WTC11 (cell line): ENCODE data around the gene INAFM2. TPM values are rescaled to one million over a fixed set of nuclear protein-coding genes. Genes with fewer than 3 reads are reported as not detected.

Experiments
- ATAC-seq: fragments of 200-7000 bp; cut with Tn5 transposase; 2 replicates; pipeline ENCODE4 v1.10.0; 2021; ENCODE audit warnings: mild to moderate bottlenecking, moderate library complexity
- CTCF ChIA-PET: fragments of 300-600 bp; sonication (Branson Sonifier 250); formaldehyde crosslinking; loops from one replicate; lab custom pipeline; 2021; ENCODE audit warnings: antibody characterized with exemption; lab: Charles Lee
- POLR2A ChIA-PET: fragments of 350-600 bp; sonication (Branson Sonifier 250); formaldehyde crosslinking; loops from one replicate; lab custom pipeline; 2021; ENCODE audit warnings: antibody characterized with exemption; lab: Charles Lee
- DNase-seq: peaks from one replicate; pipeline ENCODE4 v3.0.0; 2021; ENCODE audit warnings: low spot score
- H3K27ac Mint-ChIP-seq: 2 replicates; pipeline ENCODE4 v1.8.0; 2021; ENCODE audit warnings: mixed read lengths
- H3K27me3 Mint-ChIP-seq: 2 replicates; pipeline ENCODE4 v1.8.0; 2021; ENCODE audit warnings: low read depth, mild to moderate bottlenecking, moderate library complexity, mixed read lengths
- H3K36me3 Mint-ChIP-seq: 2 replicates; pipeline ENCODE4 v1.8.0; 2021; ENCODE audit warnings: mixed read lengths
- H3K4me1 Mint-ChIP-seq: 2 replicates; pipeline ENCODE4 v1.8.0; 2022; ENCODE audit warnings: mixed read lengths
- H3K4me3 Mint-ChIP-seq: 2 replicates; pipeline ENCODE4 v1.8.0; 2021; ENCODE audit warnings: mild to moderate bottlenecking, moderate library complexity, mixed read lengths
- H3K9me3 Mint-ChIP-seq: 2 replicates; pipeline ENCODE4 v1.8.0; 2021; ENCODE audit warnings: mixed read lengths
- CDX4 ChIP-seq: fragments of 250-450 bp; sonication (Bioruptor Pico); IDR thresholded peaks from 2 replicates; pipeline ENCODE4 v1.9.0; 2021; ENCODE audit warnings: moderate library complexity, mild to moderate bottlenecking, inconsistent platforms, borderline replicate concordance
- CTCF ChIP-seq: fragments of 200-600 bp; IDR thresholded peaks from 2 replicates; pipeline ENCODE4 v1.8.0; 2022; ENCODE audit warnings: antibody characterized with exemption
- FOXP4 ChIP-seq: sonication (generic); formaldehyde crosslinking; IDR thresholded peaks from 2 replicates; pipeline ENCODE4 v1.8.0; 2022; ENCODE audit warnings: mild to moderate bottlenecking, missing genetic modification reagents
- GRHL2 ChIP-seq: fragments of 250-450 bp; sonication (Bioruptor Pico); IDR thresholded peaks from 2 replicates; pipeline ENCODE4 v1.8.0; 2022; ENCODE audit warnings: mild to moderate bottlenecking, moderate library complexity; ENCODE audit not compliant: insufficient replicate concordance, severe bottlenecking
- GTF2I ChIP-seq: fragments of 250-450 bp; sonication (Bioruptor Pico); conservative IDR thresholded peaks from 2 replicates; pipeline ENCODE4 v1.4.0; 2021; ENCODE audit warnings: mild to moderate bottlenecking
- IRF1 ChIP-seq: sonication (generic); formaldehyde crosslinking; IDR thresholded peaks from 2 replicates; pipeline ENCODE4 v1.8.0; 2023; ENCODE audit warnings: missing genetic modification reagents
- KAT7 ChIP-seq: sonication (generic); formaldehyde crosslinking; IDR thresholded peaks from 2 replicates; pipeline ENCODE4 v1.8.1; 2023; ENCODE audit warnings: missing genetic modification reagents, mild to moderate bottlenecking, borderline replicate concordance
- NFATC4 ChIP-seq: fragments of 250-450 bp; sonication (Bioruptor Pico); IDR thresholded peaks from 2 replicates; pipeline ENCODE4 v1.9.0; 2021; ENCODE audit warnings: mild to moderate bottlenecking
- PRRX2 ChIP-seq: fragments of 250-450 bp; sonication (Bioruptor Pico); IDR thresholded peaks from 2 replicates; pipeline ENCODE4 v1.8.0; 2021; ENCODE audit warnings: mild to moderate bottlenecking
- TP53 ChIP-seq: sonication (generic); formaldehyde crosslinking; IDR thresholded peaks from 2 replicates; pipeline ENCODE4 v1.8.1; 2023; ENCODE audit warnings: mild to moderate bottlenecking, missing genetic modification reagents
- ZNF219 ChIP-seq: sonication (generic); formaldehyde crosslinking; IDR thresholded peaks from 2 replicates; pipeline ENCODE4 v1.8.0; 2023; ENCODE audit warnings: missing genetic modification reagents, mild to moderate bottlenecking, borderline replicate concordance
- ZNF281 ChIP-seq: sonication (generic); formaldehyde crosslinking; IDR thresholded peaks from 2 replicates; pipeline ENCODE4 v1.8.0; 2023; ENCODE audit warnings: mild to moderate bottlenecking, missing genetic modification reagents
- ZNF671 ChIP-seq: fragments of 250-450 bp; sonication (Bioruptor Pico); IDR thresholded peaks from 2 replicates; pipeline ENCODE4 v1.8.0; 2021; ENCODE audit warnings: mild to moderate bottlenecking
- total RNA-seq: library from RNA; stranded (reverse); gene quantifications from 3 replicates; pipeline ENCODE4 v1.2.3, GENCODE V29; 2021
- TF ChIP-seq, protein P1 (sequence below): fragments of 250-450 bp; sonication (Bioruptor Pico); IDR thresholded peaks from 2 replicates; pipeline ENCODE4 v1.8.0; 2021; ENCODE audit warnings: mild to moderate bottlenecking
- TF ChIP-seq, protein P2 (sequence below): sonication (generic); formaldehyde crosslinking; IDR thresholded peaks from 2 replicates; pipeline ENCODE4 v1.8.0; 2022; ENCODE audit warnings: mild to moderate bottlenecking, missing genetic modification reagents
- TF ChIP-seq, protein P3 (sequence below): sonication (generic); formaldehyde crosslinking; conservative IDR thresholded peaks from 2 replicates; pipeline ENCODE4 v1.8.1; 2023; ENCODE audit warnings: mild to moderate bottlenecking, low read depth, missing genetic modification reagents, moderate library complexity
- TF ChIP-seq, protein P4 (sequence below): sonication (generic); formaldehyde crosslinking; IDR thresholded peaks from 2 replicates; pipeline ENCODE4 v1.8.1; 2023; ENCODE audit warnings: mild to moderate bottlenecking, missing genetic modification reagents, moderate library complexity

INAFM2 gene
- total RNA-seq, 1 experiment from 2014 or later: 34.2 TPM

DNA sequence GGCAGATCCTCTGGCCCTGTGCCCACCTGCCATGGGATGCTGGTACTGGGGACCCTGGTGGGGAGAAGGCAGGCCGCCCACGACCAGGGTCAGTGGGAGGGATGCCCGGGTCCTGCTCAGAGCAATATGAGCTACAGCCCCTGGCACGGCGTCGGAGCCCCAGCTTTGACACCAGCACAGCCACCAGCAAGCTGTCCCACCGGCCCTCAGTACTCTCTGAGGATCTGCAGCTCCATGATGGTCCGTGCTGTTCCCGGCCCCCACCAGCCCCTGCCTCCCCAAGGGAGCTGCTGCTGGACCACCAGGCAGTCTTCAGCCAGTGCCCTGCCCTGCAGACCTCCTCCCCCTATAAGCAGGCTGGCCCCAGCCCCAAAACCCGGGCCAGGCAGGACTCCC, 46.0 kb downstream of the INAFM2 start:
- Mint-ChIP-seq H3K9me3 (no peaks in the 10 kb centered on the region), H3K4me3 (no peak overlapping the region), H3K27ac (no peak overlapping the region), H3K27me3 (peaks cover 45% of the 10 kb centered on the region), H3K36me3 (no peaks in the 10 kb centered on the region), H3K4me1 (peaks cover 25% of the 10 kb centered on the region)
- TF ChIP-seq IRF1 (CRISPR knock-in tag): no peak
- no peak for TF ChIP-seq KAT7 (CRISPR knock-in tag)
- TF ChIP-seq, protein P1, sequence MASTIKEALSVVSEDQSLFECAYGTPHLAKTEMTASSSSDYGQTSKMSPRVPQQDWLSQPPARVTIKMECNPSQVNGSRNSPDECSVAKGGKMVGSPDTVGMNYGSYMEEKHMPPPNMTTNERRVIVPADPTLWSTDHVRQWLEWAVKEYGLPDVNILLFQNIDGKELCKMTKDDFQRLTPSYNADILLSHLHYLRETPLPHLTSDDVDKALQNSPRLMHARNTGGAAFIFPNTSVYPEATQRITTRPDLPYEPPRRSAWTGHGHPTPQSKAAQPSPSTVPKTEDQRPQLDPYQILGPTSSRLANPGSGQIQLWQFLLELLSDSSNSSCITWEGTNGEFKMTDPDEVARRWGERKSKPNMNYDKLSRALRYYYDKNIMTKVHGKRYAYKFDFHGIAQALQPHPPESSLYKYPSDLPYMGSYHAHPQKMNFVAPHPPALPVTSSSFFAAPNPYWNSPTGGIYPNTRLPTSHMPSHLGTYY: no peak
- no peak for TF ChIP-seq ZNF219 (CRISPR knock-in tag)
- no peak for TF ChIP-seq NFATC4 (CRISPR knock-in tag)
- TF ChIP-seq PRRX2: no peak
- TF ChIP-seq, protein P2, sequence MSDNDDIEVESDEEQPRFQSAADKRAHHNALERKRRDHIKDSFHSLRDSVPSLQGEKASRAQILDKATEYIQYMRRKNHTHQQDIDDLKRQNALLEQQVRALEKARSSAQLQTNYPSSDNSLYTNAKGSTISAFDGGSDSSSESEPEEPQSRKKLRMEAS: no peak
- TF ChIP-seq CDX4 (CRISPR knock-in tag): no peak
- TF ChIP-seq, protein P3, sequence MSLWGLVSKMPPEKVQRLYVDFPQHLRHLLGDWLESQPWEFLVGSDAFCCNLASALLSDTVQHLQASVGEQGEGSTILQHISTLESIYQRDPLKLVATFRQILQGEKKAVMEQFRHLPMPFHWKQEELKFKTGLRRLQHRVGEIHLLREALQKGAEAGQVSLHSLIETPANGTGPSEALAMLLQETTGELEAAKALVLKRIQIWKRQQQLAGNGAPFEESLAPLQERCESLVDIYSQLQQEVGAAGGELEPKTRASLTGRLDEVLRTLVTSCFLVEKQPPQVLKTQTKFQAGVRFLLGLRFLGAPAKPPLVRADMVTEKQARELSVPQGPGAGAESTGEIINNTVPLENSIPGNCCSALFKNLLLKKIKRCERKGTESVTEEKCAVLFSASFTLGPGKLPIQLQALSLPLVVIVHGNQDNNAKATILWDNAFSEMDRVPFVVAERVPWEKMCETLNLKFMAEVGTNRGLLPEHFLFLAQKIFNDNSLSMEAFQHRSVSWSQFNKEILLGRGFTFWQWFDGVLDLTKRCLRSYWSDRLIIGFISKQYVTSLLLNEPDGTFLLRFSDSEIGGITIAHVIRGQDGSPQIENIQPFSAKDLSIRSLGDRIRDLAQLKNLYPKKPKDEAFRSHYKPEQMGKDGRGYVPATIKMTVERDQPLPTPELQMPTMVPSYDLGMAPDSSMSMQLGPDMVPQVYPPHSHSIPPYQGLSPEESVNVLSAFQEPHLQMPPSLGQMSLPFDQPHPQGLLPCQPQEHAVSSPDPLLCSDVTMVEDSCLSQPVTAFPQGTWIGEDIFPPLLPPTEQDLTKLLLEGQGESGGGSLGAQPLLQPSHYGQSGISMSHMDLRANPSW (CRISPR knock-in tag): no peak
- TF ChIP-seq TP53 (CRISPR knock-in tag): no peak
- TF ChIP-seq, protein P4, sequence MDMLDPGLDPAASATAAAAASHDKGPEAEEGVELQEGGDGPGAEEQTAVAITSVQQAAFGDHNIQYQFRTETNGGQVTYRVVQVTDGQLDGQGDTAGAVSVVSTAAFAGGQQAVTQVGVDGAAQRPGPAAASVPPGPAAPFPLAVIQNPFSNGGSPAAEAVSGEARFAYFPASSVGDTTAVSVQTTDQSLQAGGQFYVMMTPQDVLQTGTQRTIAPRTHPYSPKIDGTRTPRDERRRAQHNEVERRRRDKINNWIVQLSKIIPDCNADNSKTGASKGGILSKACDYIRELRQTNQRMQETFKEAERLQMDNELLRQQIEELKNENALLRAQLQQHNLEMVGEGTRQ (CRISPR knock-in tag): no peak
- TF ChIP-seq CTCF: no peak
- TF ChIP-seq ZNF671 (CRISPR knock-in tag): no peak
- ATAC-seq: no peak
- ChIA-PET POLR2A (interaction anchor here (1.3 kb wide), 1 partner anchor 13 kb away, joined by 4 read pairs; the partner anchor contains the start of gene KNSTRN), CTCF (interaction anchor here (0.6 to 8.4 kb wide), 6 partner anchors 13 to 54 kb away, joined by 3 to 87 read pairs (median 27); partner anchors contain the start of genes CCDC9B and KNSTRN)
- DNase-seq: no peak

DNA sequence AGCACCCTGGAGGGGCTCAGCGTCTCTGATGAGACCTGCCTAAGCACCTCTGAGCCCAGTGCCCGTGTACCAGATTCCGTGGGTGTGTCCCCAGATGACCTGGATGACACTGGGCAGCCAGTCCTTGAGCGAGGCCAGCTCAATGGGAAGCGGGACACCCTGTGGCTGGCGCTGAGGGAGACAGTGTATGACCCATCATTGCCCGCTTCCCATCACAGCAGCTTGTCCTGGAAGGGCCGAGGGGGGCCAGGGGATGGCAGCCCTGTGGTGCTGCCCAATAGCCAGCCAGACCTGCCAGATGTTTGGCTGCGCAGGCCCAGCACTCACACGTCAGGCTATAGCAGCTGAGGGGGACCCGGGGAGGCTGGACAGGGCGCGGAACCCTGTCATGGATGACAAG, 46.5 kb downstream of the INAFM2 start:
- Mint-ChIP-seq H3K27ac (no peak overlapping the region), H3K4me3 (no peak overlapping the region), H3K9me3 (no peaks in the 10 kb centered on the region), H3K36me3 (no peaks in the 10 kb centered on the region), H3K4me1 (peaks cover 25% of the 10 kb centered on the region), H3K27me3 (peaks cover 45% of the 10 kb centered on the region)
- ChIA-PET CTCF (interaction anchor here (0.6 to 8.4 kb wide), 6 partner anchors 13 to 53 kb away, joined by 3 to 87 read pairs (median 27); partner anchors contain the start of genes CCDC9B and KNSTRN), POLR2A (interaction anchor here (1.3 kb wide), 1 partner anchor 13 kb away, joined by 4 read pairs; the partner anchor contains the start of gene KNSTRN)
- DNase-seq (no peak), ATAC-seq (no peak)
- TF ChIP-seq ZNF281 (CRISPR knock-in tag) (no peak), FOXP4 (CRISPR knock-in tag) (no peak), GTF2I (CRISPR knock-in tag) (no peak), GRHL2 (CRISPR knock-in tag) (no peak)
- TF ChIP-seq, protein P3 (CRISPR knock-in tag): no peak
